GM20431 (cell line): Measurements from ENCODE around the gene EZH1.
"Not testable (repeated sequence)": the region's sequence is repeated elsewhere in the genome, so short reads cannot be mapped to it uniquely, and the experiment has no call there.

Source experiments
- in situ Hi-C: fragments of 300-500 bp; cut with MseI, MboI; formaldehyde crosslinking; loops from one replicate; pipeline ENCODE4 v1.15.0; 2020; ENCODE audit warnings: low sequenced_read_pairs; ENCODE audit not compliant: unreplicated experiment

The EZH1 gene

GRCh38 chr17:42773290-42774035, 28.6 kb upstream of the EZH1 start, which contains the start of gene VPS25:
Gene VPS25, plus strand, starts transcription at chr17:42773449. Its CDS starts 27 bp downstream, at chr17:42773476.
- in situ Hi-C loops = no loop called here

GRCh38 chr17:42772945-42773289, 28.1 kb upstream of the EZH1 start:
- in situ Hi-C loops = no loop called here

GRCh38 chr17:42769964-42770363, 25.1 kb upstream of the EZH1 start:
- in situ Hi-C loops = loop anchor here (10.0 kb wide), 1 partner anchor 55 kb away; no protein-coding TSS in a partner anchor

GRCh38 chr17:42768006-42768405, 23.2 kb upstream of the EZH1 start:
- in situ Hi-C loops = loop anchor here (10.0 kb wide), 1 partner anchor 53 kb away; no protein-coding TSS in a partner anchor

GRCh38 chr17:42767512-42767911, 22.7 kb upstream of the EZH1 start:
- in situ Hi-C loops = loop anchor here (10.0 kb wide), 1 partner anchor 53 kb away; no protein-coding TSS in a partner anchor

GRCh38 chr17:42766124-42766523, 21.3 kb upstream of the EZH1 start:
- in situ Hi-C loops = loop anchor here (10.0 kb wide), 1 partner anchor 51 kb away; no protein-coding TSS in a partner anchor

- in situ Hi-C loops = loop anchor here (10.0 kb wide), 1 partner anchor 47 kb away; no protein-coding TSS in a partner anchor
Observed at GRCh38 chr17:42761638-42762037, 16.8 kb upstream of the EZH1 start.

GRCh38 chr17:42760652-42761581, 16.1 kb upstream of the EZH1 start, which contains the start of gene RAMP2:
Gene RAMP2, plus strand, starts transcription at chr17:42761227. Its CDS starts 35 bp downstream, at chr17:42761262.
- in situ Hi-C loops = loop anchor here (10.0 kb wide), 1 partner anchor 46 kb away; no protein-coding TSS in a partner anchor

GRCh38 chr17:42759982-42760651, 15.3 kb upstream of the EZH1 start:
- in situ Hi-C loops = loop anchor here (10.0 kb wide), 1 partner anchor 45 kb away; no protein-coding TSS in a partner anchor

- in situ Hi-C loops = no loop called here
Observed at GRCh38 chr17:42754782-42755181, 9.9 kb upstream of the EZH1 start.

- in situ Hi-C loops = no loop called here
Observed at GRCh38 chr17:42751628-42752027, 6.8 kb upstream of the EZH1 start.

GRCh38 chr17:42750739-42751344, 6.0 kb upstream of the EZH1 start:
- in situ Hi-C loops = no loop called here

GRCh38 chr17:42748908-42749798, 4.3 kb upstream of the EZH1 start:
- in situ Hi-C loops = no loop called here

GRCh38 chr17:42748202-42748907, 3.5 kb upstream of the EZH1 start:
- in situ Hi-C loops = no loop called here

- in situ Hi-C loops = no loop called here
Observed at GRCh38 chr17:42744283-42744805, 496 bp downstream of the EZH1 start.

- in situ Hi-C loops = no loop called here
Observed at GRCh38 chr17:42743595-42744282, 1.1 kb downstream of the EZH1 start.

- in situ Hi-C loops = not testable (repeated sequence)
Observed at GRCh38 chr17:42742916-42743315, 1.9 kb downstream of the EZH1 start.
